ENCODE measurements around the gene PEAK1. TPM values are rescaled to one million over a fixed set of nuclear protein-coding genes. Genes with fewer than 3 reads are reported as not detected.

The PEAK1 gene, protein sequence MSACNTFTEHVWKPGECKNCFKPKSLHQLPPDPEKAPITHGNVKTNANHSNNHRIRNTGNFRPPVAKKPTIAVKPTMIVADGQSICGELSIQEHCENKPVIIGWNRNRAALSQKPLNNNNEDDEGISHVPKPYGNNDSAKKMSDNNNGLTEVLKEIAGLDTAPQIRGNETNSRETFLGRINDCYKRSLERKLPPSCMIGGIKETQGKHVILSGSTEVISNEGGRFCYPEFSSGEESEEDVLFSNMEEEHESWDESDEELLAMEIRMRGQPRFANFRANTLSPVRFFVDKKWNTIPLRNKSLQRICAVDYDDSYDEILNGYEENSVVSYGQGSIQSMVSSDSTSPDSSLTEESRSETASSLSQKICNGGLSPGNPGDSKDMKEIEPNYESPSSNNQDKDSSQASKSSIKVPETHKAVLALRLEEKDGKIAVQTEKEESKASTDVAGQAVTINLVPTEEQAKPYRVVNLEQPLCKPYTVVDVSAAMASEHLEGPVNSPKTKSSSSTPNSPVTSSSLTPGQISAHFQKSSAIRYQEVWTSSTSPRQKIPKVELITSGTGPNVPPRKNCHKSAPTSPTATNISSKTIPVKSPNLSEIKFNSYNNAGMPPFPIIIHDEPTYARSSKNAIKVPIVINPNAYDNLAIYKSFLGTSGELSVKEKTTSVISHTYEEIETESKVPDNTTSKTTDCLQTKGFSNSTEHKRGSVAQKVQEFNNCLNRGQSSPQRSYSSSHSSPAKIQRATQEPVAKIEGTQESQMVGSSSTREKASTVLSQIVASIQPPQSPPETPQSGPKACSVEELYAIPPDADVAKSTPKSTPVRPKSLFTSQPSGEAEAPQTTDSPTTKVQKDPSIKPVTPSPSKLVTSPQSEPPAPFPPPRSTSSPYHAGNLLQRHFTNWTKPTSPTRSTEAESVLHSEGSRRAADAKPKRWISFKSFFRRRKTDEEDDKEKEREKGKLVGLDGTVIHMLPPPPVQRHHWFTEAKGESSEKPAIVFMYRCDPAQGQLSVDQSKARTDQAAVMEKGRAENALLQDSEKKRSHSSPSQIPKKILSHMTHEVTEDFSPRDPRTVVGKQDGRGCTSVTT (N-terminal part only)
- total RNA-seq, result 83.6 and 93.5 TPM in 2 replicates

DNA sequence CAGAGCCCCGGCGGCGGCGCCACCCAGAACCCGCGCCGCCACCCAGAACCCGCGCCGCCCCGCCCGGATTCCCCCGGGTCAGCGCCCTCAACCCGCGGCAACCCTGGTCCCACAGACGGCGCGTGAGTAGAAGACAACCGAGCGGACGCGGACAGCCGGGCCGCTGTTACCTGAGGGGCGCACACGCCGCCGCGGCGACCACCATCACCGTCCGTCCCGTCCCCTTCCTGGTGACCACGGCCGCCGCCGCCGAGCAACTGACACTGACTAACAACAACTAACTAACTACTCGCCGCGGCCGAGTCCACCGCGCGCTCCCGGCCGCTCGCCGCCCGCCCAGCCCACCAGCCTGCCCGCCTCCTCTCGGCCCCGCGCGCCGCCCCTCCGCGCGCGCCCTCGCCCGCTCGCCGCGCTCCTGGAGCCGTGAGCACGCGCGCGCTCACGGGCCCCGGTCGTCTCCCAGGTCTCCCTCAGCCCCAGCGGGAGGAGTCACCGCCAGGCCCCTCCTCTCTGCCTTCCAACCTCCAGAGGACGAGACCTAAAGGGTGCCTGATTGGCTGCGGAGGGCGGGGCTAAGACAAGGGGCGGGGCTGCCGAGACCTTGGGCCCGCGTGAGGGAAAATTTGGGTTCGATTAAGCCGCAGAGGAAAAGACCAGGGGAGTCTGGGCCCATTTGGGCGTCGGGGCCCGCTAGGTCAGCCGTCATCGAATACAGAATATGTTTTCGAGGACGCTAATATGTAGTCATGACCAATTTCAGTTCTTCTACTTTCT is at the start of gene PEAK1:
Gene PEAK1, minus strand, starts transcription at position 269 of the 774 bp plus-strand sequence. CDS start 238,178 bp downstream, outside the sequence.

DNA sequence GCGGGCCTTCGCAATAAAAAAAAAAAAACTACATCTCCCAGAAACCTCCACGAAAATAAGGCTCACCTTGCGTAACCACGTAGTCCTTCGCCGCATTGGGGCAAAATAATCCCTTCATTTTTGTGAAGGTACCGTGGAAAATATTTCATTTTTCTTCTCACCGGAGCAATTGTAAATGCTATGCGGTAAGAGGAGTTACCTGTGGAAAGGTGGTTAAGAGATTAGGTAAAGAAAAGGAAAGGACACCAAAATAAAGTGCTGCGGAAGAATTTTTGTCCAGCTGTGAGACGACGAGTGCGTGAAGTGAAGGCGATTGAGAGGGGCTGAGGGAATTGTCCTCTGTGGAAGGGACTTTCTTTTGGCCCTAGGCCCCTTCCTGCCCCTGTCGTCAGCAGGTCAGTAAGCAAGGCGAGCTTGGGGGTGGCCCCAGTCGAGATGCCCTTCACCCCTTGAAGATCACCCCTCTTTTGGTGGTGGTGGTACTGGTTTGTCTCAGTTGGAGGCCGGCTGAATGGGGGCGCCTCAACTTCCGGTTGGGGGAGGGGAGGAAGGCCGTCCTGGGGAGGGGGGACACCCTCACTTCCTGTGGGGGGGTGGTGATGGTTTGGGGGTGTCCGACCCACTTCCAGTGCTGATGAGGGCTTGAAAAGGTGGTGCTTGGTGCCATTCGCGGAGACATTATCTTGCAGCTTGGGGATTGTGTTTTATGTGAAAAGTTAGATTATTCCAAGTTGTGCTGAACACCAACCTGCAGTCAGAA is 886 bp upstream of the PEAK1 start, which contains the start of gene HMG20A:
Gene HMG20A, plus strand, starts transcription at position 279 of the 760 bp plus-strand sequence. CDS start 37,520 bp downstream, outside the sequence.

DNA sequence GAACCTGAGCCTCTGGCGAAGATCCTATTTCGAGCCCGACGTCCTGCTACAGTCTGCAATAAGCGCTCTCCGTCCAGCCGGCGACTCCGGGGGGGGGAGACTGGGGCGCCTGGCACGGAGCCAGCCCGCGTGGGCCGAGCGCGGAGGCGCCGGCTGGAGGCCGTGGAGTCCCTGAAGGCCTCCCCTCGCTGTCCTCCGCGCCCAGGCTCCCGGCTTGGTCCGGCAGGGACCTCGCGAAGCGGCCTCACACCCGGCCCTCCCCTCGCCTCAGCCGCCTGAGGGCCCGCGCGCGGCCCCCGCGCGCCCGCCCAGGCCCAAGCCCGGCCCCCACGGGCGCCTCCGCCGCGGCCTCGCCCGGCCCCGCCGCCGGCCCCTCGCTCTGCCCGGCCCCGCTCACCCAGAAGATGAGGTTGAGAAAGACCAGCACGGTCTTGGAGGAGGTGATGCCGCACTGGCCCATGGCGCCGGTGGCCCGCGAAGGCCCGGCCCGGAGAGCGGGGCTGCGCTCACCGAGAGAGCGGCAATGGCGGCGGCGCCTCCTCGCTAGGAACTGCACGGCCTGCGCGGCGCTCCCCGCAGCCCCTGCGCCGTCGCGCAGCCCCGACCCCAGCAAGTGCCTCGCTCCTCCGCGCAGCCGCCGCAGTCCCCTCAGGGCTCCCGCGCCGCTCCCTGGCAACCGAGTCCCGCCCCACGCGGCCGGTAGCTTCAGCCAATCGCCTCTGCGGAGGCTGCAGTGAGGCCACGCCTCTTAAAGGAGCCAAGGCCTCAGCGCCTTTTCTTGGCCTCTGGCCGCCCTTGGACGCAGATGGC is 349.2 kb downstream of the PEAK1 start, which contains the start of gene TSPAN3:
Gene TSPAN3, minus strand, starts transcription at position 615 of the 810 bp plus-strand sequence. Its CDS starts 155 bp downstream, at position 460.

Other genes with a start within 250 kb of the PEAK1 start
- gene HMG20A, start 784 bp upstream of the PEAK1 start, total RNA-seq, result 51.9 and 59.4 TPM in 2 replicates
- 0.19 and 0.33 TPM in 2 replicates for gene LINGO1, start 212.8 kb upstream of the PEAK1 start, total RNA-seq

Measured in vein endothelial cell (primary cell).